Neuronal stem cell (in vitro differentiated cells): ENCODE results near the gene CIBAR2.

ENCODE experiments used
- DNase-seq: peaks from one replicate; pipeline ENCODE4 v3.0.0-alpha.2; 2013; ENCODE audit warnings: low spot score
- H2AFZ ChIP-seq: one replicate; pipeline ENCODE4 v1.6.1; 2013; ENCODE audit warnings: mild to moderate bottlenecking, low read length, inconsistent platforms
- H2AK5ac ChIP-seq: 2 replicates; pipeline ENCODE4 v1.6.1; 2013; ENCODE audit warnings: low read depth, mild to moderate bottlenecking, inconsistent platforms, low read length, moderate library complexity, mixed read lengths
- H2BK120ac ChIP-seq: 2 replicates; pipeline ENCODE4 v1.6.1; 2013; ENCODE audit warnings: low read depth, mild to moderate bottlenecking, inconsistent platforms, low read length, moderate library complexity, mixed read lengths
- H2BK12ac ChIP-seq: one replicate; pipeline ENCODE4 v1.6.1; 2013; ENCODE audit warnings: low read length, inconsistent platforms
- H2BK15ac ChIP-seq: 2 replicates; pipeline ENCODE4 v1.6.1; 2013; ENCODE audit warnings: mild to moderate bottlenecking, low read length, inconsistent platforms, mixed read lengths
- H2BK5ac ChIP-seq: one replicate; pipeline ENCODE4 v1.6.1; 2013; ENCODE audit warnings: inconsistent platforms, mild to moderate bottlenecking, low read length, moderate library complexity
- H3K14ac ChIP-seq: one replicate; pipeline ENCODE4 v1.6.1; 2013; ENCODE audit warnings: low read length, inconsistent platforms
- H3K18ac ChIP-seq: 2 replicates; pipeline ENCODE4 v1.6.1; 2013; ENCODE audit warnings: low read length, inconsistent platforms
- H3K23ac ChIP-seq: 2 replicates; pipeline ENCODE4 v1.6.1; 2013; ENCODE audit warnings: low read depth, mild to moderate bottlenecking, mixed read lengths, low read length, inconsistent platforms; ENCODE audit not compliant: poor library complexity
- H3K27ac ChIP-seq: replicated peaks from 3 replicates; pipeline ENCODE4 v1.5.1; 2013; ENCODE audit warnings: low read length, inconsistent platforms
- H3K27me3 ChIP-seq, 3 experiments: 2 replicates each; pipeline ENCODE4 v1.6.1; 2013; ENCODE audit warnings: low read length in 3 of 3, mild to moderate bottlenecking in 2 of 3, inconsistent platforms in 1 of 3, low read depth in 1 of 3, mixed read lengths in 1 of 3, moderate library complexity in 1 of 3; ENCODE audit not compliant: control insufficient read depth in 3 of 3, insufficient read depth in 3 of 3
- H3K36me3 ChIP-seq, 2 donors: replicated peaks in 1 of 2; 2 replicates each; pipeline ENCODE4 v1.6.1; 2013; ENCODE audit warnings: low read length in 2 of 2; ENCODE audit not compliant: control insufficient read depth in 2 of 2, insufficient read depth in 2 of 2
- H3K4ac ChIP-seq: 2 replicates; pipeline ENCODE4 v1.6.1; 2013; ENCODE audit warnings: inconsistent platforms, mild to moderate bottlenecking, low read length, moderate library complexity
- H3K4me1 ChIP-seq, 2 donors: 1 replicate in 1 of 2; 2 replicates in 1 of 2; pipeline ENCODE4 v1.6.1; 2013; ENCODE audit warnings: low read length in 2 of 2, low read depth in 1 of 2; ENCODE audit not compliant: control insufficient read depth in 2 of 2, insufficient read depth in 1 of 2
- H3K4me2 ChIP-seq: one replicate; pipeline ENCODE4 v1.6.1; 2013; ENCODE audit warnings: mild to moderate bottlenecking, low read length, inconsistent platforms; ENCODE audit not compliant: insufficient read depth, poor library complexity, severe bottlenecking
- H3K4me3 ChIP-seq, 2 donors: 2 replicates each; pipeline ENCODE4 v1.5.1; 2013; ENCODE audit warnings: low read length in 2 of 2, mild to moderate bottlenecking in 2 of 2, inconsistent platforms in 1 of 2, moderate library complexity in 1 of 2
- H3K79me1 ChIP-seq: one replicate; pipeline ENCODE4 v1.6.1; 2013; ENCODE audit warnings: low read depth, mild to moderate bottlenecking, inconsistent platforms, low read length, moderate library complexity
- H3K9ac ChIP-seq: one replicate; pipeline ENCODE4 v1.6.1; 2013; ENCODE audit warnings: mild to moderate bottlenecking, low read depth, low read length, inconsistent platforms; ENCODE audit not compliant: poor library complexity
- H3K9me3 ChIP-seq, 2 donors: replicated peaks in 1 of 2; 2 replicates each; pipeline versions ENCODE3 to v1.6.1; 2013; ENCODE audit warnings: low read length in 2 of 2, mild to moderate bottlenecking in 2 of 2, inconsistent platforms in 1 of 2, low read depth in 1 of 2, mixed read lengths in 1 of 2, moderate library complexity in 1 of 2; ENCODE audit not compliant: control insufficient read depth in 2 of 2, insufficient read depth in 1 of 2
- H4K8ac ChIP-seq: one replicate; pipeline ENCODE4 v1.6.1; 2013; ENCODE audit warnings: low read depth, mild to moderate bottlenecking, inconsistent platforms, low read length, moderate library complexity
- H4K91ac ChIP-seq: one replicate; pipeline ENCODE4 v1.6.1; 2013; ENCODE audit warnings: low read length, low read depth, mild to moderate bottlenecking, inconsistent platforms; ENCODE audit not compliant: poor library complexity
- WGBS, 2 donors: extraction: QIAGEN DNeasy Blood & Tissue Kit; methylation state at CpG; one replicate each; pipeline ENCODE4 v1.1.7; 2013; ENCODE audit warnings: missing lambda C conversion rate in 2 of 2, mixed read lengths in 1 of 2; ENCODE audit not compliant: insufficient read length in 2 of 2, insufficient replicate concordance in 1 of 2; ENCODE audit errors: extremely low coverage in 2 of 2; 5-methylcytosine and 5-hydroxymethylcytosine counted together

Gene CIBAR2

DNA sequence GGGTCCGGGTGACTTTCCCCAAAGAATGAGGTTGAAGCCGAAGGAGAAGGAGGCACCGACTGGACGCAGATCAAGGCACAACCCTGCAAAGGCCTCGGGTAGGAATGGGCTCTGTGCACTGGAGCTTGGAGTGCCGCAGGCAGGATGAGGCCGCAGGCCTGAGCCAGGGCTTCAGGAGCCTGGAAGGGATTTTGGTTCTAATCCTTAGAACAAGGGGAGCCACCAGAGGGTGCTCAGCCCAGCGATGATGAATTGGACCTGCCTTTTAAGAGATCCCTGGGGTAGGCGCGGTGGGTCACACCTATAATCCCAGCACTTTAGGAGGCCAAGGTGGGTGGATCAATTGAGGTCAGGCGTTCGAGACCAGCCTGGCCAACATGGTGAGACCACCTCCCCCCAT, 8.1 kb downstream of the CIBAR2 start:
- peak overlapping the region; percentile 64 for H2AK5ac ChIP-seq
- no peak overlapping the region for H4K91ac ChIP-seq
- no peak overlapping the region for H4K8ac ChIP-seq
- peak overlapping the region; percentile 41 for H2BK15ac ChIP-seq
- H3K79me1 ChIP-seq = no peaks in the 10 kb centered on the region
- H2BK5ac ChIP-seq = no peak overlapping the region
- H3K9ac ChIP-seq = peak overlapping the region; percentile 40
- H3K4me3 ChIP-seq = no peak overlapping the region
- no peak overlapping the region for H3K18ac ChIP-seq
- H3K14ac ChIP-seq = no peak overlapping the region
- H3K4me1 ChIP-seq = peaks cover 0 to 3% of the 10 kb centered on the region in 2 donors
- no peak overlapping the region for H2BK12ac ChIP-seq
- H2AFZ ChIP-seq = no peak overlapping the region
- H3K4ac ChIP-seq = no peak overlapping the region
- no peaks in the 10 kb centered on the region for H3K36me3 ChIP-seq
- no peaks in the 10 kb centered on the region for H3K9me3 ChIP-seq
- no CpG with 5 or more reads among the region's 12 CpGs for WGBS, 2 donors
- no peak overlapping the region for H3K23ac ChIP-seq
- H3K27me3 ChIP-seq = peaks cover 0 to 21% (median 0%) of the 10 kb centered on the region in 3 experiments
- H3K4me2 ChIP-seq = no peak overlapping the region
- H2BK120ac ChIP-seq = no peak overlapping the region
- no peak for DNase-seq
- H3K27ac ChIP-seq = no peak overlapping the region

- DNase-seq = no peak
- WGBS, 2 donors = no CpG with 5 or more reads among the region's 23 CpGs
These were observed 8.9 kb downstream of the CIBAR2 start for GRCh38 chr16:85103114-85104079.

GRCh38 chr16:85101956-85102630, 10.2 kb downstream of the CIBAR2 start:
- no peak overlapping the region for H2BK120ac ChIP-seq
- H3K27me3 ChIP-seq = peaks cover 0 to 24% (median 0%) of the 10 kb centered on the region in 3 experiments
- H4K8ac ChIP-seq = no peak overlapping the region
- no peak overlapping the region for H3K4me2 ChIP-seq
- H2AFZ ChIP-seq = no peak overlapping the region
- no peaks in the 10 kb centered on the region for H3K9me3 ChIP-seq
- no peak for DNase-seq
- H3K14ac ChIP-seq = no peak overlapping the region
- H2BK5ac ChIP-seq = no peak overlapping the region
- H3K18ac ChIP-seq = no peak overlapping the region
- WGBS, 2 donors = no CpG with 5 or more reads among the region's 11 CpGs
- peaks cover 0 to 3% of the 10 kb centered on the region in 2 donors for H3K4me1 ChIP-seq
- no peak overlapping the region for H3K4ac ChIP-seq
- no peak overlapping the region for H3K4me3 ChIP-seq
- no peak overlapping the region for H3K9ac ChIP-seq
- no peaks in the 10 kb centered on the region for H3K79me1 ChIP-seq
- no peak overlapping the region for H2BK12ac ChIP-seq
- H3K23ac ChIP-seq = no peak overlapping the region
- no peak overlapping the region for H2BK15ac ChIP-seq
- no peak overlapping the region for H2AK5ac ChIP-seq
- no peaks in the 10 kb centered on the region for H3K36me3 ChIP-seq
- no peak overlapping the region for H3K27ac ChIP-seq
- H4K91ac ChIP-seq = no peak overlapping the region

More at GRCh38 chr16:85103114-85104079, 8.9 kb downstream of the CIBAR2 start:
- Histone ChIP-seq H3K36me3 (no peaks in the 10 kb centered on the region), H2AK5ac (peak overlapping the region; percentile 64), H3K27me3 (peaks cover 0 to 22% (median 0%) of the 10 kb centered on the region in 3 experiments), H3K23ac (no peak overlapping the region), H2BK15ac (peak overlapping the region; percentile 41), H3K27ac (no peak overlapping the region), H3K79me1 (no peaks in the 10 kb centered on the region), H3K4me3 (no peak overlapping the region), H3K4ac (no peak overlapping the region), H2BK5ac (no peak overlapping the region), H4K8ac (no peak overlapping the region), H2AFZ (no peak overlapping the region), H3K4me2 (no peak overlapping the region), H2BK120ac (no peak overlapping the region), H3K4me1 (peaks cover 0 to 3% of the 10 kb centered on the region in 2 donors), H3K14ac (peak overlapping the region; percentile 87), H2BK12ac (peak overlapping the region; percentile 43), H4K91ac (peak overlapping the region; percentile 22), H3K18ac (peak overlapping the region; percentile 65), H3K9ac (peak overlapping the region; percentile 30), H3K9me3 (no peaks in the 10 kb centered on the region)

DNA sequence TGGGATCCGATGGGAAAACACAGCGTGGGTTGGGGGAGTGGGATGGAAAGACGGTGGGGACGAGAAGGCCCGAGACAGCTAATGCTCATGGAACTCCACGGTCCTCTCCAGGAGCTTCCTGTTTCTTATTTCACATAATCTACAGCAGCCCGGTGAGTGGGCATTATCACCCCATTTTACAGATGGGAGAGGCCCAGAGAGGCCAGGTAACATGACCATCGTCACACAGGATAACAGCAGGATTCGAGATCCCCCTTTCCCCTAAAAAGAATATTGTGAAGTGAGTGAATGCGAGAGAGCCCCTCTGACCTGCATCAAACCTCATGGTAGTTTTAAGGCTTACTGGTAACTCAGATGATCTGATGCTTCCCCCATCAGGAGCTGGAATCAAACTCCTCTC, 12.0 kb downstream of the CIBAR2 start:
- no peak for DNase-seq
- Histone ChIP-seq H3K27ac (no peak overlapping the region), H3K14ac (no peak overlapping the region), H3K79me1 (no peaks in the 10 kb centered on the region), H2BK12ac (no peak overlapping the region), H3K4me2 (no peak overlapping the region), H2BK120ac (no peak overlapping the region), H3K36me3 (no peaks in the 10 kb centered on the region), H3K27me3 (peaks cover 0 to 24% (median 0%) of the 10 kb centered on the region in 3 experiments), H3K18ac (peak overlapping the region; percentile 4), H3K4me1 (peaks cover 0 to 3% of the 10 kb centered on the region in 2 donors), H2AFZ (no peak overlapping the region), H4K91ac (no peak overlapping the region), H2BK5ac (no peak overlapping the region), H2BK15ac (no peak overlapping the region), H3K23ac (no peak overlapping the region), H2AK5ac (no peak overlapping the region), H3K4me3 (no peak overlapping the region), H3K9me3 (no peaks in the 10 kb centered on the region), H3K9ac (no peak overlapping the region), H3K4ac (peak overlapping the region; percentile 92), H4K8ac (no peak overlapping the region)
- WGBS, 2 donors = no CpG with 5 or more reads among the region's 10 CpGs
